ENCODE measurements around the gene PIK3R4. TPM values are rescaled to one million over a fixed set of nuclear protein-coding genes. Genes with fewer than 3 reads are reported as not detected.

Gene PIK3R4
- 13.8 to 19.8 TPM (median 15.3 TPM) in 5 replicates for total RNA-seq (2022; extraction: Qiagen RNA extraction)

GRCh38 chr3:130746246-130747039 lies at the start of gene PIK3R4:
PIK3R4 (minus strand) TSS chr3:130746829; CDS start chr3:130745218, 1,611 bp downstream.

Other genes with a start within 250 kb of the PIK3R4 start
- not detected in 5 replicates for gene COL6A6, start 229.7 kb downstream of the PIK3R4 start, total RNA-seq (2022; extraction: Qiagen RNA extraction)
- gene ATP2C1, start 147.3 kb upstream of the PIK3R4 start, total RNA-seq (2022; extraction: Qiagen RNA extraction), result 29.9 to 34.7 TPM (median 32.0 TPM) in 5 replicates

Measured in A549 treated with Mapracorat at 1 μM for 4 hours (cell line).